HepG2 (cell line): Measurements from ENCODE around the gene BLOC1S4. TPM values are rescaled to one million over a fixed set of nuclear protein-coding genes. Genes with fewer than 3 reads are reported as not detected.

Source experiments
- GPBP1L1 ChIP-seq: sonication (generic); formaldehyde crosslinking; IDR thresholded peaks from 2 replicates; pipeline ENCODE4 v1.5.0; 2020; ENCODE audit warnings: mild to moderate bottlenecking, missing genetic modification reagents
- JARID2 ChIP-seq: sonication (generic); formaldehyde crosslinking; IDR thresholded peaks from 2 replicates; pipeline ENCODE4 v1.8.1; 2023; ENCODE audit warnings: missing genetic modification reagents, inconsistent platforms; ENCODE audit not compliant: insufficient replicate concordance
- MXD1 ChIP-seq: sonication (generic); formaldehyde crosslinking; IDR thresholded peaks from 2 replicates; pipeline ENCODE4 v1.4.0; 2020; ENCODE audit warnings: mild to moderate bottlenecking, missing genetic modification reagents
- RXRA ChIP-seq: sonication (generic); formaldehyde crosslinking; IDR thresholded peaks from 2 replicates; pipeline ENCODE4 v1.5.1; 2020; ENCODE audit warnings: missing genetic modification reagents
- ZBTB40 ChIP-seq, 2 experiments: fragments of 450-650 bp in 1 of 2; sonication (generic) in 1 of 2; formaldehyde crosslinking in 1 of 2; IDR thresholded peaks; 2 replicates each; pipeline versions ENCODE4 v1.6.1 to v1.8.0; 2016 to 2022; ENCODE audit warnings: antibody characterized with exemption in 1 of 2, mild to moderate bottlenecking in 1 of 2, missing genetic modification reagents in 1 of 2
- ZNF10 ChIP-seq: sonication (generic); formaldehyde crosslinking; IDR thresholded peaks from 2 replicates; pipeline ENCODE4 v1.4.0; 2020; ENCODE audit warnings: mild to moderate bottlenecking, low read depth, missing genetic modification reagents, borderline replicate concordance
- ZNF235 ChIP-seq: sonication (generic); formaldehyde crosslinking; IDR thresholded peaks from 2 replicates; pipeline ENCODE4 v1.8.1; 2023; ENCODE audit warnings: mild to moderate bottlenecking, missing genetic modification reagents, borderline replicate concordance
- ZNF616 ChIP-seq: sonication (generic); formaldehyde crosslinking; IDR thresholded peaks from 2 replicates; pipeline ENCODE4 v1.5.0; 2020; ENCODE audit warnings: low read depth, mild to moderate bottlenecking, missing genetic modification reagents
- ZNF713 ChIP-seq: sonication (generic); formaldehyde crosslinking; IDR thresholded peaks from 2 replicates; pipeline ENCODE4 v1.4.0; 2020; ENCODE audit warnings: mild to moderate bottlenecking, missing genetic modification reagents
- polyA plus RNA-seq, 8 experiments: library from polyadenylated mRNA; depleted of rRNA in 3 of 8; stranded (reverse) in 7 of 8; unstranded in 1 of 8; fragments of >200 nt; fragmentation: Illumina TruSeq in 4 of 8; extraction: Trizol in 4 of 8; gene quantifications; 2 replicates each; pipeline versions ENCODE4 v1.2.1 to v1.2.3, GENCODE V29; 2011 to 2016; ENCODE audit warnings: low read depth in 4 of 8, missing spikeins in 1 of 8, mixed read lengths in 1 of 8; ENCODE audit not compliant: insufficient read depth in 1 of 8
- total RNA-seq, 5 experiments: library from RNA; depleted of rRNA; stranded (reverse); fragments of >200 nt; fragmentation: Illumina TruSeq; extraction: Trizol; gene quantifications; 2 replicates each; pipeline ENCODE4 v1.2.3, GENCODE V29; 2016; ENCODE audit warnings: low read depth in 1 of 5

BLOC1S4 gene
- total and polyA plus RNA-seq, 2 of the 13 experiments (the other 11 are each of a cell fraction or from before 2014, with no cell fraction given) = 15.5 to 20.9 TPM

- TF ChIP-seq MXD1 (CRISPR knock-in tag) (peak; percentile 77; the same call in 1 of the 2 replicates), ZNF10 (CRISPR knock-in tag) (no peak), GPBP1L1 (CRISPR knock-in tag) (no peak), ZNF616 (no peak), JARID2 (CRISPR knock-in tag) (no peak), ZBTB40 (IDR thresholded peaks at IDR 0.05) (no peak), ZBTB40 (CRISPR knock-in tag; IDR thresholded peaks at IDR 0.05) (peak; percentile 53; the same call in 1 of the 2 replicates), RXRA (no peak; the same call in 1 of the 2 replicates), ZNF713 (no peak), ZNF235 (CRISPR knock-in tag) (no peak)
These were observed 22.5 kb upstream of the BLOC1S4 start, which contains the start of gene S100P (continued) for GRCh38 chr4:6693231-6694176.
